A673 (cell line): ENCODE results near the gene ALKBH8. TPM values are rescaled to one million over a fixed set of nuclear protein-coding genes. Genes with fewer than 3 reads are reported as not detected.

ENCODE experiments used
- BruUV-seq: library from RNA; stranded (reverse); fragments of 400-500 nt; replicated peaks from 2 replicates; lab custom pipeline; 2021; lab: Mats Ljungman, UMichigan
- CTCF ChIA-PET: fragments of 300-600 bp; sonication (Branson Sonifier 250); formaldehyde crosslinking; loops from one replicate; lab custom pipeline; 2022; ENCODE audit warnings: antibody characterized with exemption; lab: Charles Lee
- POLR2A ChIA-PET: fragments of 300-600 bp; sonication (Branson Sonifier 250); formaldehyde crosslinking; loops from one replicate; lab custom pipeline; 2022; ENCODE audit warnings: antibody characterized with exemption; ENCODE audit not compliant: low non-redundant PET; lab: Charles Lee
- DNase-seq: peaks from one replicate; pipeline ENCODE4 v3.0.0-alpha.2; 2015; ENCODE audit warnings: low spot score
- H3K27ac ChIP-seq: fragments of 200-600 bp; sonication (generic); 2 replicates; pipeline ENCODE4 v1.5.1; 2016; ENCODE audit warnings: mixed run types, low read depth, mild to moderate bottlenecking, mixed read lengths, antibody characterized with exemption, low read length; ENCODE audit not compliant: poor library complexity, severe bottlenecking
- H3K27me3 ChIP-seq: fragments of 200-600 bp; sonication (generic); replicated peaks from 2 replicates; pipeline ENCODE4 v1.6.1; 2017; ENCODE audit warnings: mixed run types, low read depth, mild to moderate bottlenecking, mixed read lengths, antibody characterized with exemption, low read length; ENCODE audit not compliant: insufficient read depth, poor library complexity
- H3K36me3 ChIP-seq: fragments of 200-600 bp; sonication (generic); 2 replicates; pipeline ENCODE4 v1.6.1; 2016; ENCODE audit warnings: mixed run types, mild to moderate bottlenecking, mixed read lengths, antibody characterized with exemption, low read length; ENCODE audit not compliant: insufficient read depth, poor library complexity, severe bottlenecking
- H3K4me1 ChIP-seq: fragments of 200-600 bp; sonication (generic); 2 replicates; pipeline ENCODE4 v1.6.1; 2017; ENCODE audit warnings: mixed run types, mild to moderate bottlenecking, mixed read lengths, antibody characterized with exemption, low read length; ENCODE audit not compliant: insufficient read depth, poor library complexity, severe bottlenecking
- H3K4me3 ChIP-seq: fragments of 200-600 bp; sonication (generic); 2 replicates; pipeline ENCODE4 v1.5.1; 2016; ENCODE audit warnings: low read depth, mixed run types, mild to moderate bottlenecking, mixed read lengths, low read length; ENCODE audit not compliant: poor library complexity, severe bottlenecking
- H3K9me3 ChIP-seq: fragments of 200-600 bp; sonication (generic); 2 replicates; pipeline ENCODE4 v1.6.1; 2016; ENCODE audit warnings: mixed run types, low read depth, mild to moderate bottlenecking, mixed read lengths, antibody characterized with exemption, low read length; ENCODE audit not compliant: poor library complexity, severe bottlenecking
- CTCF ChIP-seq: fragments of 300-800, 200-600 bp; sonication (generic); conservative IDR thresholded peaks from 2 replicates; pipeline ENCODE4 v1.5.1; 2017; ENCODE audit warnings: low read depth, mild to moderate bottlenecking, antibody characterized with exemption, low read length, moderate library complexity, mixed read lengths
- EZH2 ChIP-seq: fragments of 200-600 bp; sonication (generic); IDR thresholded peaks from 2 replicates; pipeline ENCODE4 v1.6.1; 2017; ENCODE audit warnings: borderline replicate concordance, low read depth, mild to moderate bottlenecking, mixed read lengths, antibody characterized with exemption, low read length; ENCODE audit not compliant: poor library complexity, severe bottlenecking
- intact Hi-C: fragments of 100-400 bp; cut with micrococcal nuclease; formaldehyde crosslinking; loops from one replicate; pipeline ENCODE4 v1.10.0; 2022; ENCODE audit not compliant: unreplicated experiment
- total RNA-seq: library from RNA; stranded (reverse); gene quantifications from 2 replicates; pipeline ENCODE4 v1.2.3, GENCODE V29; 2021

The ALKBH8 gene
- total RNA-seq, 1 experiment from 2014 or later = 17.0 TPM

- POLR2A ChIA-PET = no interaction called here
Measured at GRCh38 chr11:107482234-107482633, 83.3 kb downstream of the ALKBH8 start.

DNA sequence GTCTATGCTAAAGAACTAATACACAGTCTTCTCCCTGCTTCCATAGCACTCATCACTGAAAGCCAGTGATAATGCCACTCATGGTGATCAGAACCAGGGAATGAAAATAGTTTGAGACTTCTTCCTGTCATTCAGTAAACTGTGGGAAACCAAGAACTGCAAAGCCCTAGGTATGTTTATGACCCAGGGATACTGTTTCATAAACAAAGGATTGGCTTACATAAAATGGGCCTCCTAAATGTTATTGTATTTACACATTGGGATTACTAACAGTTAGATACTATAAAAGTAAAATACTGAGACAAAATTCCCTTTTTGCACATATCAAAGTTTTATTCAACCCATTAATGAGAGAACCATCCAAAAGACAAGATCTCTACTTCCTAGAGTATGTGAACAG is 86.6 kb downstream of the ALKBH8 start:
- BruUV-seq = no TSS peak
- POLR2A ChIA-PET = no interaction called here
- Histone ChIP-seq H3K9me3 (no peaks in the 10 kb centered on the region), H3K27ac (no peak overlapping the region), H3K4me1 (no peaks in the 10 kb centered on the region), H3K4me3 (no peak overlapping the region), H3K36me3 (no peaks in the 10 kb centered on the region), H3K27me3 (peaks cover 4% of the 10 kb centered on the region)
- CTCF ChIA-PET = no interaction called here
- intact Hi-C loops = no loop called here
- no peak for TF ChIP-seq CTCF
- TF ChIP-seq EZH2 = no peak
- DNase-seq = no peak

More at GRCh38 chr11:107482234-107482633, 83.3 kb downstream of the ALKBH8 start:
- no peaks in the 10 kb centered on the region for H3K9me3 ChIP-seq
- no TSS peak for BruUV-seq
- no peak overlapping the region for H3K27ac ChIP-seq
- CTCF ChIA-PET = no interaction called here
- no peaks in the 10 kb centered on the region for H3K36me3 ChIP-seq
- no peak overlapping the region for H3K4me3 ChIP-seq
- H3K4me1 ChIP-seq = peaks cover 2% of the 10 kb centered on the region
- no peak for DNase-seq
- no peaks in the 10 kb centered on the region for H3K27me3 ChIP-seq
- intact Hi-C loops = no loop called here
- no peak for TF ChIP-seq EZH2
- no peak for TF ChIP-seq CTCF

DNA sequence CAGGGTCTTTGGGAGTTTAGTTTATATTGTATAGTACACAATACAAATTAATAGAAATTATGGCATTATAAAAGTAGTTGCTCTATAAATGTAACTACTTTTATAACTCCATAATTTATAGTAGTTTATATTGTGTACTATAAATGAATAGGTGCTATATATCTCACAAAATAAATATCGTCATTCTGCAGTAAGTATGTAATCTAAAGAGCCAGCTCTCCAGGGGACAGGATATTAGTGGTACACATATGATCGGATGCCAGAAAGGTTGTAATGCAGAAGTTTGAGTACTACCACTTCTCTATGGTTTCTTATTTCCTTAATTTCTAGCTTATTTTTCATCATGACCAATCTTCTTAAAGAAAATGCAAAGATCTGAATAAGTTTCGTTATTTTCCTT is 87.7 kb downstream of the ALKBH8 start:
- TF ChIP-seq CTCF = no peak
- no peak for TF ChIP-seq EZH2
- Histone ChIP-seq H3K4me3 (no peak overlapping the region), H3K36me3 (no peaks in the 10 kb centered on the region), H3K4me1 (no peaks in the 10 kb centered on the region), H3K27me3 (peaks cover 4% of the 10 kb centered on the region), H3K9me3 (no peaks in the 10 kb centered on the region), H3K27ac (no peak overlapping the region)
- ChIA-PET POLR2A (no interaction called here), CTCF (no interaction called here)
- no peak for DNase-seq
- intact Hi-C loops = no loop called here
- no TSS peak for BruUV-seq
